ENCODE results near the gene DPM2.

DPM2 gene

DNA sequence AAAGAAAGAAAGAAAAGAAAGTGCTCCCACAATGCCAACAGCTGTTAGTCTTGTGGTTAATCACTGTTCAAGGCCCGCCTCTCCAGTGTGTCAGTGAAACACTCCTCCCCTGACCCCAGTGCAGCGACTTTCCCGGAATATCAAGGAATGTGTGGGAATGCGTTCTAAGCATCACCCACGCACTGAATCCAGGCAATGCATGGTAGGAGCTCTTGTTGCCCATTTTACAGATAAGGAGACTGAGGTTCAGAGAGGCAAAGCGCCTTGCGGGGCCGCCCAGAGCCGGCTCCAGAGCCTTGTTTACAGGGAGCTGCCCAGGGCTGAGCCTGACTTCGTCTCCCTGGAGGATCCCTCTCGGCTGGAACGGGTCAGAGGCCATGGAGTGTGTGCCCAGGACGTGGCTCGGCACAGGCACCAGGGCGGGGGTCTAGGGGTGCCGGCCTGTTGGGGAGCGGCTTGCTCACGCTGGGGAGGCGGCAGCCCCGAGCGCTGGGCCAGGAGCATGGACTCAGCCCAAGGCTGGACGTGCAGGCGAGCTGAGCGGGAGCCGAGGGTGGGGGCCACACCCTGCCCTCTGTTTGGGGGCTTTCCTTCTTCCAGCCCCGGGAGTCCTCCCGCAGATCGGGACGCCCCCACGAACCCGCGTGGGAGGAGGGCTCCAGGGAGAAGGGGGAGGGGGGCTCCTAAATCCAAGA lies 39.1 kb downstream of the DPM2 start:
- DNase-seq (ENCODE audit: low spot score) = peak; percentile 94

- peak; percentile 87 for DNase-seq (ENCODE audit: low spot score)
Observed at GRCh38 chr9:127897193-127897692, 40.4 kb downstream of the DPM2 start.

DNA sequence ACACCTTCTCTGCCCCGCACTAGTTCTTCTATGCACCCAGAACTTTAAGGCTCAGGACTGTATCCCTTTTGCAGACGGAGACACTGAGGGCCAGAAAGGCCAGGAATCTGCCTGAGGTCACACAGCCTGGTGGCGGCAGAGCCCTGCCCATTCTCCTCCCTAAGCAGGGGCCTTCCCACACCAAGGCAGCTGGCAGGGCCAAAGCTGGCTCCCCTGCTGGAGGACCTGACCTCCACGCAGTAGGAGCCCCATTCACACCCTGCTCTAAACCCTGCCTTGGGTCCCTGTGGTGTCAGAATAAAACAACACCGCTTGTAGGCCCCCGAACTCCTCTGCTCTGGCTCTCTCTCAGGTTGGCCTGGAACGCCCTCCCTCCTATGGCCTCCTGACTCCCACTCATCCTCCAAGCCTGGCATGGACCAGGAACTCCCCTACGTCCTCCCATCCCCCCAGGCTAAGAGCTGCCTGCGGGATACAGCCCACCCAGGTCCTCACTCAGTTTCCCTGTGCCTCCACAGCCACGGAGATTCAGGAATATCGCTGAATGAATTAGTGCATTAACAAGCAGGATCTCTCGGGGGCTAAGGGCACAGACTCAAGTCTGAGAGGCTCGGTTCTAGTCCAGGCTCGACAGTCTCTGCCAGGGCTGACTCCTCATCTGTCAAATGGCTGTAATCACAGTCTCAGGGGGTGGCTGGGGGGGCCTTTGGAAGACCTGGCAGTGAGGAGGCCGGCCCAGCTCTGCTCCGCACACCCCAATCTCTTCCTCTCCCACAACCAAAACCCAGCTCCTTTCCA lies 41.1 kb downstream of the DPM2 start:
- no peak for DNase-seq (ENCODE audit: low spot score)

DNA sequence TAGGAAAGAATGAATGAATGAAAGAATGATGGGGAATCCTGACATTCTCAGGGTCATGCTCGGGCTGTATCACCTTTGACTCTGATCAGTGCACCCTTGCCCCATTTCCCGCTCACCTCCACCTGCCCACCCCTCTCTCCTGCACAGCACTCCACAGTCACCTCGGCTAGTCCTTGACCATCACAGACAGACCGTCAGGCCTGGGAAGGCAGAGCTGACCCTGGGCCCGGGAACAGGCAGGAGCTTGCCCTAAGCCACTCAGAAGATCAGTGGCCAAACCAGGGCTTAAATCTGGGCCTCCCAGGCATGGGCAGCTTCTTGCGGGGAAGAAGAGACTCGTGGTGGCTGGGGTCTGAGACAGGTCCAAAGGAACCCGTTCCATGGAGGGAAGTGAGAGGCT lies 41.8 kb downstream of the DPM2 start:
- no peak for DNase-seq (ENCODE audit: low spot score)

- DNase-seq (ENCODE audit: low spot score) = no peak
Observed at GRCh38 chr9:127893392-127893791, 44.3 kb downstream of the DPM2 start.

GRCh38 chr9:127892831-127893230 lies 44.8 kb downstream of the DPM2 start:
- DNase-seq (ENCODE audit: low spot score) = no peak

DNA sequence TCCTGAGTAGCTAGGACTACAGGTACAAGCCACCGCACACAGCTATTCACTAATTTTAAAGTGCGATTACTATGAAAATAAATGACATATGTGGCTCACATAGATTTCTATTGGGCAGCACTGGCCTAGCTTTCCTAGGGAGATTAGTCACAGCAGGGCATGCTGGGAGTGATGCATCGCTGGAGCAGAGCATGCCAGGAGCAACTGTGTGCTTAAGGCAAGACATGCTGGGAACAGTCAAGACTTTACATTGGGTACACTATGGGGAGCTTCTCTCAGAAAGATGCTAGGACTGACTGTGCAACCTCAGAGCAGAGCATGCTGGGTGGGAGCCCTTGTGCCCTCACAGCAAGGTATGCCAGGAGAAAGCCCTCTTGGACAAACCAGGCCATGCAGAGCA lies 47.6 kb downstream of the DPM2 start:
- DNase-seq (ENCODE audit: low spot score) = peak; percentile 77

- DNase-seq (ENCODE audit: low spot score) = peak; percentile 75
Observed at GRCh38 chr9:127887792-127888191, 49.9 kb downstream of the DPM2 start.

DNA sequence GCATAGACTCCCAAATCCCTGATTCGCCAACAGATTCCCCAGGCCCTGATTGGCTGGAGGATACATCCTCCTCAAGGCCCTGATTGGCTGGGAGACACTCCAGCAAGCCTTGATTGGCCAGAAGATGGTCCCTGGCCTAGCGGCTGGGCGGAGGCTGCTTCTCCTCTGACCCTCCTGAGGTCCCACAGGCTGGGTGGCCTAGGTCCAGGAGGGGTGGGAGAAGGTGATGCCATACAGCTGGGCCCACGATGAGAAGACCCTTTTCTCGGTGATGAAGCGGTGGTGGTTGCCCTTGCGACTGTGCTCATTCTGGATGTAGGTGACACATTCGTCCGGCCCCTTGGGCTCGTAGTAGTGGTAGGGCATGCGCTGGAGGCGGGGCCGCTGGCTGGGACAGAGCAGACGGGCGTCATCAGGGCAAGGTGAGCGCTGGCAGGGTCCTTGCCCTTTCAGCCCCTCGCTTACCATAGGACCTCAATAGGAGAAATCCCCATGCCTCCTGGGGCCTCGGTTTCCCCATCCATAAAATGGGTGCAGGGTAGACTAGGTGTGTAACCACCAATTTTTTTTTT lies 51.2 kb downstream of the DPM2 start:
- peak; percentile 61 for DNase-seq (ENCODE audit: low spot score)

DNA sequence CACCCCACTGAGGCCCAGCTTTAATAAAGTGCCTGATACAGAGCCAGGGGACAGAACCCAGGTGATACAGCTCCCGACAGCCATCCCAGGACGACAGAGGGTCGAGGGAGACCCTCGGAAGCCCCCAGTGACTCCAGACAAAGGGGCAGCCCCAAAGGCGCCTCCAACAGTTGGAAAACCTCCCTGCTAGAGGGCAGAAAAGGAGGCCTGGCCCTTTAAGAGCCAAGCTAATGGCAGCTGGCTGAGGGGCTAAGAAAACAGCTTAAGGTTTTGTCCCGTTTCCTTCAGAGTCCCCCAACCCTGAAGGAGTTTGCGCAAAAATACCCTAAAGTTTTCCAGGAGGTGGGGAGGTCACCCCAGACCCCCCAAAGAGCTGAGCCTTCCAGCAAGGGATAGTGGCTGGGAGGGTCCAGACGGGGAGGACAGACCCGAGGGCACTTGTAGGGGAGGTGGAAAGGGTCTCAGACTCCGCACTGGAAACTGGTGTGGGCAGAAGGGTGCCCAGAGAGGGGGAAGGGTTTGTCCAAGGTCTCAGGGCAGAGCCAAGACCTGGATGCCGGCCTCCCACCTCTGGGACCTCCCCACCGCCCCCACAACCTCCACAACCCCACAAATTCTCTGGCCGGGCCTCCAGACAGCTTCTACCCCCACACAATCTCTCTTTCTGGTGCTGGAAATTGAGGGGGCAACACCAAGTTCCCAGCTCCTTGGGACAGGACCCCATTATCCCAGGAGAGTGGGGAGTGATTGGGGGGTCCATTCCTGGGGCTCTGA lies 52.0 kb downstream of the DPM2 start:
- DNase-seq (ENCODE audit: low spot score) = no peak
